Neural cell (in vitro differentiated cells): ENCODE results near the gene BCL2L2. TPM values are rescaled to one million over a fixed set of nuclear protein-coding genes. Genes with fewer than 3 reads are reported as not detected.

ENCODE experiments used
- H2AFZ ChIP-seq: fragments of 200-600, 300-800 bp; sonication (generic), shearing (Covaris generic); 2 replicates; pipeline ENCODE4 v1.6.0; 2014; ENCODE audit warnings: low read depth, mild to moderate bottlenecking, antibody characterized with exemption, low read length, moderate library complexity
- H3F3A ChIP-seq: fragments of 200-600 bp; shearing (Covaris generic); 2 replicates; pipeline ENCODE4 v1.6.1; 2016; ENCODE audit warnings: mild to moderate bottlenecking, moderate library complexity, mixed read lengths, antibody characterized with exemption, low read length; ENCODE audit not compliant: insufficient read depth, poor library complexity, severe bottlenecking
- H3K27ac ChIP-seq: fragments of 200-600, 300-800 bp; sonication (generic), shearing (Covaris generic); 2 replicates; pipeline ENCODE4 v1.5.1; 2014; ENCODE audit warnings: mild to moderate bottlenecking, low read length, moderate library complexity
- H3K27me3 ChIP-seq: fragments of 300-800, 200-600 bp; sonication (generic), shearing (Covaris generic); 2 replicates; pipeline ENCODE4 v1.6.0; 2014; ENCODE audit warnings: mild to moderate bottlenecking, low read depth, low read length, moderate library complexity; ENCODE audit not compliant: insufficient read depth
- H3K36me3 ChIP-seq: fragments of 300-800, 200-600 bp; sonication (generic), shearing (Covaris generic); 2 replicates; pipeline ENCODE4 v1.5.1; 2014; ENCODE audit warnings: mild to moderate bottlenecking, antibody characterized with exemption, low read length, moderate library complexity; ENCODE audit not compliant: insufficient read depth
- H3K4me2 ChIP-seq: fragments of 300-800, 200-600 bp; sonication (generic), shearing (Covaris generic); 2 replicates; pipeline ENCODE4 v1.6.0; 2014; ENCODE audit warnings: mild to moderate bottlenecking, low read length
- H3K4me3 ChIP-seq: fragments of 300-800, 200-600 bp; sonication (generic), shearing (Covaris generic); 2 replicates; pipeline ENCODE4 v1.5.1; 2014; ENCODE audit warnings: mild to moderate bottlenecking, low read length, moderate library complexity
- H3K79me2 ChIP-seq: fragments of 200-600 bp; shearing (Covaris generic); replicated peaks from 2 replicates; pipeline ENCODE4 v1.6.0; 2014; ENCODE audit warnings: mild to moderate bottlenecking, low read length, moderate library complexity; ENCODE audit not compliant: insufficient read depth
- H3K9ac ChIP-seq: fragments of 300-800, 200-600 bp; sonication (generic), shearing (Covaris generic); 2 replicates; pipeline ENCODE4 v1.6.1; 2016; ENCODE audit warnings: mild to moderate bottlenecking, low read length, mixed read lengths
- H3K9me2 ChIP-seq: fragments of 200-600 bp; shearing (Covaris generic); 2 replicates; pipeline ENCODE4 v1.6.1; 2016; ENCODE audit warnings: mild to moderate bottlenecking, low read length, mixed read lengths; ENCODE audit not compliant: insufficient read depth
- H3K9me3 ChIP-seq: fragments of 200-600, 300-800 bp; sonication (generic), shearing (Covaris generic); 2 replicates; pipeline ENCODE4 v1.6.1; 2016; ENCODE audit warnings: mild to moderate bottlenecking, mixed run types, low read length, moderate library complexity, mixed read lengths
- H4K20me1 ChIP-seq: fragments of 200-600 bp; shearing (Covaris generic); 2 replicates; pipeline ENCODE4 v1.6.1; 2016; ENCODE audit warnings: mild to moderate bottlenecking, mixed run types; ENCODE audit not compliant: insufficient read depth
- EP300 ChIP-seq: fragments of 450-650 bp; conservative IDR thresholded peaks from 2 replicates; pipeline ENCODE4 v1.6.1; 2014; ENCODE audit warnings: antibody characterized with exemption, mild to moderate bottlenecking, moderate library complexity; ENCODE audit not compliant: poor library complexity, severe bottlenecking
- EZH2 ChIP-seq: fragments of 200-600, 300-800 bp; shearing (Covaris generic), sonication (generic); IDR thresholded peaks from 2 replicates; pipeline ENCODE4 v1.6.1; 2014; ENCODE audit warnings: antibody characterized with exemption, low read length, borderline replicate concordance, mild to moderate bottlenecking; ENCODE audit not compliant: insufficient read depth, poor library complexity, severe bottlenecking
- MXI1 ChIP-seq: fragments of 450-650 bp; conservative IDR thresholded peaks from 2 replicates; pipeline ENCODE4 v1.6.1; 2014; ENCODE audit warnings: antibody characterized with exemption, mild to moderate bottlenecking; ENCODE audit not compliant: poor library complexity, severe bottlenecking
- POLR2AphosphoS5 ChIP-seq: IDR thresholded peaks from 2 replicates; pipeline ENCODE4 v1.6.1; 2012
- RAD21 ChIP-seq: fragments of 450-650 bp; conservative IDR thresholded peaks from 2 replicates; pipeline ENCODE4 v1.6.1; 2014; ENCODE audit warnings: antibody characterized with exemption, mild to moderate bottlenecking, moderate library complexity
- SMC3 ChIP-seq: fragments of 450-650 bp; conservative IDR thresholded peaks from 2 replicates; pipeline ENCODE4 v1.6.1; 2014; ENCODE audit warnings: antibody characterized with exemption, mild to moderate bottlenecking, moderate library complexity; ENCODE audit not compliant: poor library complexity
- TAF1 ChIP-seq: IDR thresholded peaks from 2 replicates; pipeline ENCODE4 v1.6.1; 2012; ENCODE audit warnings: low read depth
- polyA plus RNA-seq: library from polyadenylated mRNA; depleted of rRNA; stranded (reverse); fragments of >200 nt; gene quantifications from 2 replicates; pipeline ENCODE4 v1.2.3, GENCODE V29; 2014
- TF ChIP-seq, protein P1 (sequence below): fragments of 450-650 bp; IDR thresholded peaks from 2 replicates; pipeline ENCODE4 v1.5.1; 2014; ENCODE audit warnings: antibody characterized with exemption, mild to moderate bottlenecking, moderate library complexity; ENCODE audit not compliant: poor library complexity, severe bottlenecking
- TF ChIP-seq, protein P2 (sequence below): IDR thresholded peaks from 2 replicates; pipeline ENCODE4 v1.6.1; 2012; ENCODE audit warnings: borderline replicate concordance

The BCL2L2 gene
- polyA plus RNA-seq, 1 donor from 2014 or later = 35.8 TPM

DNA sequence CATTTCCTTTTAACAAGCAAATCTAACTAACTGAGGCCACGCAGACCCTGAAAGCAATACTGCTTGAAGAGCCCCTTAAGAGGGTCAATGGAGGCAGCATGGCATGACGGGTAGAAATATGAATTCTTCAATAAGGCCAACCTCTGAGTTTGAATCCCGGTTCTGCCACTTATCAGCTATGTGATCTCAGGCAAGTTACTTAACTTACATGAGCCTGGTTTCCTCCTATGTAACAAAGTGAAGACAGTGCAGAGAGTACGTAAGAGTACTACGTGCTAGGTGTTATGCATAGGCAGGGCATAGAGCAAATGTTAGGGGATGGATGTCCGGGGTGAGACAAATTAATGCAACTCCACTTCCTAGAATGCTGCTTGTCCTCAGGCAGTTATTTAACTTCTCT is 25.4 kb upstream of the BCL2L2 start:
- Histone ChIP-seq H4K20me1 (no peaks in the 10 kb centered on the region), H3K27me3 (no peaks in the 10 kb centered on the region), H3K4me3 (no peak overlapping the region), H3K36me3 (peaks cover 4% of the 10 kb centered on the region), H3K27ac (no peak overlapping the region), H2AFZ (no peak overlapping the region), H3K9ac (no peak overlapping the region), H3K4me2 (no peak overlapping the region), H3K9me3 (no peaks in the 10 kb centered on the region), H3K79me2 (peaks cover 9% of the 10 kb centered on the region), H3F3A (no peaks in the 10 kb centered on the region), H3K9me2 (no peaks in the 10 kb centered on the region)
- no peak for TF ChIP-seq MXI1
- TF ChIP-seq, protein P1, sequence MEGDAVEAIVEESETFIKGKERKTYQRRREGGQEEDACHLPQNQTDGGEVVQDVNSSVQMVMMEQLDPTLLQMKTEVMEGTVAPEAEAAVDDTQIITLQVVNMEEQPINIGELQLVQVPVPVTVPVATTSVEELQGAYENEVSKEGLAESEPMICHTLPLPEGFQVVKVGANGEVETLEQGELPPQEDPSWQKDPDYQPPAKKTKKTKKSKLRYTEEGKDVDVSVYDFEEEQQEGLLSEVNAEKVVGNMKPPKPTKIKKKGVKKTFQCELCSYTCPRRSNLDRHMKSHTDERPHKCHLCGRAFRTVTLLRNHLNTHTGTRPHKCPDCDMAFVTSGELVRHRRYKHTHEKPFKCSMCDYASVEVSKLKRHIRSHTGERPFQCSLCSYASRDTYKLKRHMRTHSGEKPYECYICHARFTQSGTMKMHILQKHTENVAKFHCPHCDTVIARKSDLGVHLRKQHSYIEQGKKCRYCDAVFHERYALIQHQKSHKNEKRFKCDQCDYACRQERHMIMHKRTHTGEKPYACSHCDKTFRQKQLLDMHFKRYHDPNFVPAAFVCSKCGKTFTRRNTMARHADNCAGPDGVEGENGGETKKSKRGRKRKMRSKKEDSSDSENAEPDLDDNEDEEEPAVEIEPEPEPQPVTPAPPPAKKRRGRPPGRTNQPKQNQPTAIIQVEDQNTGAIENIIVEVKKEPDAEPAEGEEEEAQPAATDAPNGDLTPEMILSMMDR = no peak
- no peak for TF ChIP-seq RAD21
- no peak for TF ChIP-seq EP300
- no peak for TF ChIP-seq POLR2AphosphoS5

DNA sequence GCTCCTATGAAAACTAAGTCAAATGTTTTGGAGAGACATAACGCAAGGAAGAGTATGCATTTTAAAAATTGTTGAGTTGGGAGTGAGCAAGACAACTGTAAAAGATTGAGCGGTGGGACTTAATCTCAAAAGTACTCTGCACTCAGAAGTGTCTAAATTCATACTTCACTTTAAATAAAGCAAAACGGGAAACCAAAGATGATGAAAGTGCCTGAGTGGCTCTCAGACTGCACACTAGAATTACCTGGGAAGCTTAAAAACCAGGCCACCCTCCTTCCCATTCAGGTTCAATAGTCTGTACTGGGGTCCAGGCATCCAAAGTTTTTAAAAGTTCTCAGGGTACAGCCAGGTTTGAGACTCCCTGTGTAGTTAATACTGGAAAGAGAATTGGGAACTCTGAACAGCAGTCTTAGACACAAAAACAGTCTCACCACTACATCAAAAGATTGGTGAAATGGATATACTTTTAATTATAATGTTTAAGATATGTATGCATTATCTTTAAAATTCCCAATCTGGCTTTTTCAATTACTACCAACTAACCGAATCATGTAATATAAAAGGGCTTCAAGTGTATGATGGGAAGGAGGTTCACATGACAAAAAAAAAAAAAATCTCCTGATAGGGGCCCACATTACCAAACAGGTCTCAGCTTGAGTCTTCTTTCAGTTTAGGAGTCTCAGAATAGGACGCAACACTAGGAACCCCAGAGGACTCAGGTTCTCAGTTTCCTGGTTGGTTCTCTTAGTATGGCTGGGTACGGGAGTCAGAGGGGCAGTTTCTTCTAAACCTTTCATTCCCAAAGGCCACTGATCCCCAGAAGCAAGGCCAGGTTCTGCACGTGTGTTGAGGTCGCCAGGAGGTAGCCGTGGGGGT is 21.7 kb upstream of the BCL2L2 start:
- H3K9ac ChIP-seq = peak overlapping the region; percentile 80
- H3K79me2 ChIP-seq = peaks cover 9% of the 10 kb centered on the region
- H3K4me2 ChIP-seq = peak overlapping the region; percentile 84
- no peaks in the 10 kb centered on the region for H4K20me1 ChIP-seq
- TF ChIP-seq EP300 = no peak
- no peak for TF ChIP-seq TAF1
- TF ChIP-seq RAD21 = no peak
- no peak for TF ChIP-seq EZH2
- TF ChIP-seq SMC3 = no peak
- no peak for TF ChIP-seq POLR2AphosphoS5
- TF ChIP-seq MXI1 = no peak
- TF ChIP-seq, protein P1 = no peak
- TF ChIP-seq, protein P2, sequence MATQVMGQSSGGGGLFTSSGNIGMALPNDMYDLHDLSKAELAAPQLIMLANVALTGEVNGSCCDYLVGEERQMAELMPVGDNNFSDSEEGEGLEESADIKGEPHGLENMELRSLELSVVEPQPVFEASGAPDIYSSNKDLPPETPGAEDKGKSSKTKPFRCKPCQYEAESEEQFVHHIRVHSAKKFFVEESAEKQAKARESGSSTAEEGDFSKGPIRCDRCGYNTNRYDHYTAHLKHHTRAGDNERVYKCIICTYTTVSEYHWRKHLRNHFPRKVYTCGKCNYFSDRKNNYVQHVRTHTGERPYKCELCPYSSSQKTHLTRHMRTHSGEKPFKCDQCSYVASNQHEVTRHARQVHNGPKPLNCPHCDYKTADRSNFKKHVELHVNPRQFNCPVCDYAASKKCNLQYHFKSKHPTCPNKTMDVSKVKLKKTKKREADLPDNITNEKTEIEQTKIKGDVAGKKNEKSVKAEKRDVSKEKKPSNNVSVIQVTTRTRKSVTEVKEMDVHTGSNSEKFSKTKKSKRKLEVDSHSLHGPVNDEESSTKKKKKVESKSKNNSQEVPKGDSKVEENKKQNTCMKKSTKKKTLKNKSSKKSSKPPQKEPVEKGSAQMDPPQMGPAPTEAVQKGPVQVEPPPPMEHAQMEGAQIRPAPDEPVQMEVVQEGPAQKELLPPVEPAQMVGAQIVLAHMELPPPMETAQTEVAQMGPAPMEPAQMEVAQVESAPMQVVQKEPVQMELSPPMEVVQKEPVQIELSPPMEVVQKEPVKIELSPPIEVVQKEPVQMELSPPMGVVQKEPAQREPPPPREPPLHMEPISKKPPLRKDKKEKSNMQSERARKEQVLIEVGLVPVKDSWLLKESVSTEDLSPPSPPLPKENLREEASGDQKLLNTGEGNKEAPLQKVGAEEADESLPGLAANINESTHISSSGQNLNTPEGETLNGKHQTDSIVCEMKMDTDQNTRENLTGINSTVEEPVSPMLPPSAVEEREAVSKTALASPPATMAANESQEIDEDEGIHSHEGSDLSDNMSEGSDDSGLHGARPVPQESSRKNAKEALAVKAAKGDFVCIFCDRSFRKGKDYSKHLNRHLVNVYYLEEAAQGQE = no peak
- H3K27me3 ChIP-seq = no peaks in the 10 kb centered on the region
- H3F3A ChIP-seq = no peaks in the 10 kb centered on the region
- H3K27ac ChIP-seq = no peak overlapping the region
- H3K9me3 ChIP-seq = no peaks in the 10 kb centered on the region
- no peaks in the 10 kb centered on the region for H3K9me2 ChIP-seq
- H2AFZ ChIP-seq = peak overlapping the region; percentile 75
- peak overlapping the region; percentile 94 for H3K4me3 ChIP-seq
- H3K36me3 ChIP-seq = no peaks in the 10 kb centered on the region
